GM21360 (cell line): ENCODE data around the gene GRM8.

ENCODE experiments used
- ATAC-seq: cut with Tn5 transposase; IDR thresholded peaks from one replicate; pipeline ENCODE4 v1.9.1; 2021; ENCODE audit warnings: mild to moderate bottlenecking, moderate library complexity; ENCODE audit not compliant: unreplicated experiment

GRM8 gene

GRCh38 chr7:127252778-127253280, at the start of gene GRM8:
Gene GRM8, minus strand, starts transcription at chr7:127252941.
- ATAC-seq = peak; percentile 2

GRCh38 chr7:127290801-127291361, 38.1 kb upstream of the GRM8 start:
- no peak for ATAC-seq

GRCh38 chr7:127290116-127290655, 37.4 kb upstream of the GRM8 start:
- no peak for ATAC-seq

- no peak for ATAC-seq
These were observed 34.4 kb upstream of the GRM8 start for GRCh38 chr7:127287133-127287532.

- ATAC-seq = no peak
These were observed 17.4 kb upstream of the GRM8 start for GRCh38 chr7:127270093-127270492.

- no peak for ATAC-seq
These were observed 13.3 kb upstream of the GRM8 start for GRCh38 chr7:127266047-127266446.

GRCh38 chr7:127264219-127264618, 11.5 kb upstream of the GRM8 start:
- no peak for ATAC-seq

- ATAC-seq = no peak
These were observed 5.4 kb upstream of the GRM8 start for GRCh38 chr7:127258111-127258510.

- no peak for ATAC-seq
These were observed 4.3 kb upstream of the GRM8 start for GRCh38 chr7:127257086-127257485.

GRCh38 chr7:127256041-127256725, 3.4 kb upstream of the GRM8 start:
- no peak for ATAC-seq

- ATAC-seq = no peak
These were observed 1.5 kb upstream of the GRM8 start for GRCh38 chr7:127254163-127254684.

GRCh38 chr7:127253281-127254162, 781 bp upstream of the GRM8 start:
- ATAC-seq = peak; percentile 79

GRCh38 chr7:127252377-127252713, 396 bp downstream of the GRM8 start:
- no peak for ATAC-seq

GRCh38 chr7:127251465-127252376, 1.0 kb downstream of the GRM8 start:
- ATAC-seq = no peak

GRCh38 chr7:127251036-127251464, 1.7 kb downstream of the GRM8 start:
- no peak for ATAC-seq

- no peak for ATAC-seq
These were observed 2.3 kb downstream of the GRM8 start for GRCh38 chr7:127250312-127251035.

- no peak for ATAC-seq
These were observed 7.1 kb downstream of the GRM8 start for GRCh38 chr7:127245607-127246006.

GRCh38 chr7:127245002-127245401, 7.7 kb downstream of the GRM8 start:
- no peak for ATAC-seq

- ATAC-seq = peak; percentile 70
These were observed 12.9 kb downstream of the GRM8 start for GRCh38 chr7:127239814-127240213.
